NCI-H1930 (cell line): Measurements from ENCODE around the gene OR5AL1.
"Not testable (repeated sequence)": the region's sequence is repeated elsewhere in the genome, so short reads cannot be mapped to it uniquely, and the experiment has no call there.

Experiments used
- DNase-seq, 2 experiments: peaks; one replicate each; lab custom pipeline; 2025; lab: John Stamatoyannopoulos, UW

The OR5AL1 gene

GRCh38 chr11:56412396-56412795, at the start of gene OR5AL1:
Gene OR5AL1, plus strand, starts transcription at chr11:56412696.
- no peak for DNase-seq

GRCh38 chr11:56375324-56375723, 37.2 kb upstream of the OR5AL1 start, which contains the start of gene OR8U1:
Gene OR8U1, plus strand, starts transcription at chr11:56375624. Its CDS starts 0 bp downstream, at chr11:56375624.
- DNase-seq: no peak

DNA sequence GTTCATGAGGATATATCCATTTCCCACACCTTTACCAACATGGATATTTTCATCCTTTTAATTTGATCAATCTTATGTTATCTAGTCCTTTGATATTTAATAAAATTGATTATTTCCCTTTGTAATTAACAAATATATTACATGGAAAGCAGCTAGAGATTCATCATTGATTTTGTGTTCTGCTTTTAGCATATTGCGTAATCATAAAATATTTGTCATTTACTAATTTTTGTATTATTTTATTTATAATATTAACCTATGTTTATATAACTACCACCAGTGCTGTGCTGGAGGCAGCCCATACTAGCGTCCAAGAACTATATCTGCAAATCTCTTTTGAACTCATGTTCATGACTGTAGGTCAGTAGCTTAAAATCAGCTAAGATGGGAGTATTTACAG, 32.4 kb upstream of the OR5AL1 start:
- DNase-seq: no peak

DNA sequence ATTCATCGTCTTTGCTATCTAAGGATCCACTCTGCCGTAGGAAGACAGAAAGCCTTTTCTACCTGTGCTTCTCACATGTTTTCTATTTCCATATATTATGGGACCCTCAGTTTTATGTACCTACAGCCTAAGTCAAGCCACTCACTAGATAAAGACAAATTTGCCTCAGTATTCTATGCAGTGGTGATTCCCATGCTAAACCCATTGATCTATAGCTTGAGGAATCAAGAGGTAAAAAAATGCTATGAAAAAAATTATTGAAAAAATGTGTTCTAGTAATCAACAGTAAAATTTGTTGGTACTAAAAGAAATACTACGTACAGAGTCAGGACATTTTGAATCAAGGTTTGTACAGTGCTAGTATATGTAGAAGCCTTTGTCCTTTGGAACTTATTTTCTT, 18.1 kb upstream of the OR5AL1 start:
- DNase-seq: no peak

GRCh38 chr11:56396047-56396446, 16.4 kb upstream of the OR5AL1 start:
- DNase-seq: no peak

- not testable (repeated sequence) for DNase-seq
Measured at GRCh38 chr11:56401858-56402461, 10.5 kb upstream of the OR5AL1 start.

- DNase-seq: no peak
Measured at GRCh38 chr11:56404393-56404792, 8.1 kb upstream of the OR5AL1 start.

- DNase-seq: no peak
Measured at GRCh38 chr11:56410801-56411200, 1.7 kb upstream of the OR5AL1 start.

DNA sequence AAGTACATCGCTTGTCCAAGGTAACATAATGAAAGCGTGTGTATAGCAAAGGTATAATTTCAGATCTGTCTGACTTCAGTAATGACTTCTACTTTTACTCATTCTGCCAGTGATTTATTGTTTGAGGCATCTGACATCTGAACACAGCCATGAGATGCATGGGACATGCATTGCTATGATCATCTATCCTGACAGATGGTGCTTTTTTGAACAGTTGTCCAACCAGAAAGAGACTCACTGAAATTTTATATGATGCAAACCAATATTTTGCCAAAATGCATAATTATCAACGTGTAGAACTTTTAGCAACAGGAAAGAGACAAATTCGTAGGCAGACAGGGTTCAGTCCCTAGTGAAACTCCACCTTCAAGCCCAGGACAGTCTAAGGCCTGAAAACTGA, 41.0 kb downstream of the OR5AL1 start:
- DNase-seq: no peak

DNA sequence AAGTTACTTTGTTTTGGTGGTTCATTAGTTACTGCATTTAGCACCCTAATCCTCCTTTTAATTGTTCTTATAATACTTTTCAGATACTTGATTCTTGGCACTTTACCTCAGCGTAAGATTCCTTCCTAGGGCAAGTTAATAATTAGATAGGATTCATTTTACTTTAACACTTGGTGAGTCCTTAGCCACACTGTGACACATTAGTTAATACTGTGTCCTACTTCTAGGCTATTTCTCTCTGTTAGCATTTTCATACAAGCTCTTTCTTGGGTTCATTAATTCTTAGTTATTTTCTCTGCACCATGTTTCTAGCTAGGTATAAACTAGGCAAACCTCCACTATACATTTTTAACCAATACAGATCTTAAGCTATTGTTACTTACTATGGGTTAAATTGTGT, 44.6 kb downstream of the OR5AL1 start:
- DNase-seq: no peak
